ENCODE results near the gene SHF.

- TF ChIP-seq, protein P1, sequence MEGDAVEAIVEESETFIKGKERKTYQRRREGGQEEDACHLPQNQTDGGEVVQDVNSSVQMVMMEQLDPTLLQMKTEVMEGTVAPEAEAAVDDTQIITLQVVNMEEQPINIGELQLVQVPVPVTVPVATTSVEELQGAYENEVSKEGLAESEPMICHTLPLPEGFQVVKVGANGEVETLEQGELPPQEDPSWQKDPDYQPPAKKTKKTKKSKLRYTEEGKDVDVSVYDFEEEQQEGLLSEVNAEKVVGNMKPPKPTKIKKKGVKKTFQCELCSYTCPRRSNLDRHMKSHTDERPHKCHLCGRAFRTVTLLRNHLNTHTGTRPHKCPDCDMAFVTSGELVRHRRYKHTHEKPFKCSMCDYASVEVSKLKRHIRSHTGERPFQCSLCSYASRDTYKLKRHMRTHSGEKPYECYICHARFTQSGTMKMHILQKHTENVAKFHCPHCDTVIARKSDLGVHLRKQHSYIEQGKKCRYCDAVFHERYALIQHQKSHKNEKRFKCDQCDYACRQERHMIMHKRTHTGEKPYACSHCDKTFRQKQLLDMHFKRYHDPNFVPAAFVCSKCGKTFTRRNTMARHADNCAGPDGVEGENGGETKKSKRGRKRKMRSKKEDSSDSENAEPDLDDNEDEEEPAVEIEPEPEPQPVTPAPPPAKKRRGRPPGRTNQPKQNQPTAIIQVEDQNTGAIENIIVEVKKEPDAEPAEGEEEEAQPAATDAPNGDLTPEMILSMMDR (IDR thresholded peaks at IDR 0.05) = no peak
- no peak for TF ChIP-seq EZH2 (IDR thresholded peaks at IDR 0.05; ENCODE audit: borderline replicate concordance, insufficient read depth, low read depth, low read length, poor library complexity, severe bottlenecking)
Measured at GRCh38 chr15:45169608-45170480, 17.9 kb downstream of the SHF start.

All from B cell (primary cell).